ES-I3 (cell line): ENCODE measurements around the gene THOC7.

ENCODE experiments used
- H3K36me3 ChIP-seq: 2 replicates; pipeline ENCODE4 v1.6.1; 2013; ENCODE audit warnings: mild to moderate bottlenecking, low read length, control low read depth, moderate library complexity; ENCODE audit not compliant: insufficient read depth
- H3K4me1 ChIP-seq: 2 replicates; pipeline ENCODE4 v1.6.1; 2013; ENCODE audit warnings: mild to moderate bottlenecking, control low read depth, low read length; ENCODE audit not compliant: insufficient read depth
- H3K9ac ChIP-seq: 2 replicates; pipeline ENCODE4 v1.6.1; 2013; ENCODE audit warnings: low read depth, mild to moderate bottlenecking, low read length, moderate library complexity
- H3K9me3 ChIP-seq: 2 replicates; pipeline ENCODE4 v1.6.1; 2013; ENCODE audit warnings: mild to moderate bottlenecking, low read length, moderate library complexity; ENCODE audit not compliant: control insufficient read depth, insufficient read depth

The THOC7 gene

DNA sequence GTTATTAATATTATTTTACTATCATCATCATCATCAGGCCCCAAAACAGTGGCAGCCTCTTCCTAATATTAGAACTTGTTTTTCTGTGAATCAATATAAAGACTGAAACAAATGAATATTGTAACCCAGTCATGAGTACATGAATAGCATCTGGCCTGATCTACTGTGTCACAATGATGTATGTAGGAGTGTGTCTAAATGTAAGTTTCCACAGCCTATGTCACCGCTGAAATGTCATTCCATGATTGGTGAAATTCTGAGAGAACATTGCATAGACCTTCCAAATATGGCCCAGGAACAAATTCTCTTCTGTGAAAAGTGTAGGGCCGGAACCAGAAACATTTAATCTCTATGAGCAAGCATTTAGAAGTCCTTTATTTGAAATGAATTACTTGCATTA lies 65.1 kb downstream of the THOC7 start:
- no peaks in the 10 kb centered on the region for H3K9me3 ChIP-seq
- H3K4me1 ChIP-seq: no peaks in the 10 kb centered on the region
- no peak overlapping the region for H3K9ac ChIP-seq
- H3K36me3 ChIP-seq: no peaks in the 10 kb centered on the region

DNA sequence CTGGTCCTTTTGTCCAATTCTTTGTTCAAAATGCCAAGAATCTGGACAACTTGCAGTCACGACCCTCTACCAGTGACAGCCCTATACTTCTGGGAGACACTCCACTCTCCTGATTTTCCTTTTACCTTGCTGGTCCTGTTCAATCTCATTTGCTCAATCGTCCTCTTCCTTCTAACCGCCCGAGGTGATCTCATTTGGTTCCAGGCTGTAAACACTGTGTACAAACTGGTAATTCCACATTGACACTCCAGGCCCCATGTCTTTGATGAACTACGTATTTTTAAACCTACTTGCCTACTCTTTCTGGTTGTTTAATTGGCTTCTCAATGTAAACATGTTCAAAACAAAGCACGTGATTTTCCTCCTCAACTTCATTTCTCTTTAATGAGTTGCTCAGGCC lies 68.2 kb downstream of the THOC7 start:
- H3K36me3 ChIP-seq: no peaks in the 10 kb centered on the region
- H3K4me1 ChIP-seq: peaks cover 7% of the 10 kb centered on the region; the same call in 1 of the 2 replicates
- H3K9ac ChIP-seq: no peak overlapping the region
- H3K9me3 ChIP-seq: no peaks in the 10 kb centered on the region

DNA sequence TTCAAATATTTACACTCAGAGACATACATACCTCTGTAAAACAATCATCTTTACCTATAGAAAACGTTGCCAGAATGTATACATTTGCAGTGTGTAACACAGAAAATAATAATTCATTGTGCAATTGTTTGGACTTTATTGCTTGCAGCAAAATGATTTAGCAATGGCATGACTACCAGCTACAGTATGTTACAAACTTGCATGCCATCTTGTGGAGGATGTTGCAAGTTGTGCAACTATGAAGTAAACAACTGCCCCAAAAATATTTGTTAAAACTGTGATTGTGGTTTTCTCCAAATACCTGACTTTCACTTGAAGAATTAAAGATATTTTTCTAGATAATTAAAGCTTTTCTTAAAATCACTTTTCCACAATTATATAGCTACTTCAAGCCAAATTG lies 71.6 kb downstream of the THOC7 start:
- Histone ChIP-seq H3K9me3 (no peaks in the 10 kb centered on the region), H3K9ac (no peak overlapping the region), H3K4me1 (peaks cover 7% of the 10 kb centered on the region; the same call in 1 of the 2 replicates), H3K36me3 (no peaks in the 10 kb centered on the region)
